ENCODE measurements around the gene IRF2BPL. TPM values are rescaled to one million over a fixed set of nuclear protein-coding genes. Genes with fewer than 3 reads are reported as not detected.

IRF2BPL gene
- total and polyA plus RNA-seq, 2 of the 8 experiments (the other 6 are each of a cell fraction or from before 2014, with no cell fraction given), result 18.8 to 57.0 TPM

GRCh38 chr14:77004711-77005460 lies 23.6 kb downstream of the IRF2BPL start:
- no peaks in the 10 kb centered on the region for H4K20me1 ChIP-seq (replicated peaks in 1 of 2; ENCODE audit: control insufficient read depth in 1 of 2, insufficient read depth in 2 of 2, low read length in 2 of 2)
- no peak overlapping the region for H4K5ac ChIP-seq (ENCODE audit: insufficient read length, low read depth, low read length)
- H4K91ac ChIP-seq (replicated peaks; ENCODE audit: insufficient read length, low read length), result peak overlapping the region; percentile 2
- DNase-seq (ENCODE audit: low read depth in 1 of 2, low spot score in 2 of 2) (no peak), FAIRE-seq (no peak)
- no peak overlapping the region for H3K14ac ChIP-seq (ENCODE audit: insufficient read length)
- H3K27ac ChIP-seq (ENCODE audit: low read depth, low read length), result no peak overlapping the region
- ChIA-PET POLR2A (ENCODE audit: partially characterized antibody) (interaction anchor here (1.1 to 3.1 kb wide), 2 partner anchors 17 to 21 kb away, joined by 3 to 8 read pairs; no protein-coding TSS in a partner anchor), CTCF (ENCODE audit: partially characterized antibody) (interaction anchor here (0.6 to 25.2 kb wide), 9 partner anchors 9 to 225 kb away, joined by 3 to 280 read pairs (median 6); no protein-coding TSS in a partner anchor)
- no peaks in the 10 kb centered on the region for H3K23me2 ChIP-seq (ENCODE audit: low read depth, low read length)
- no peak overlapping the region for H4K8ac ChIP-seq (ENCODE audit: extremely low read depth, insufficient read depth, low read length)
- no peak overlapping the region for H2AFZ ChIP-seq (ENCODE audit: low read length)
- no peaks in the 10 kb centered on the region for H3K36me3 ChIP-seq (ENCODE audit: control insufficient read depth in 2 of 4, insufficient read depth in 4 of 4, low read length in 3 of 4)
- WGBS, 2 experiments (ENCODE audit: extremely low coverage in 1 of 2, insufficient coverage in 1 of 2, insufficient read length in 1 of 2, insufficient replicate concordance in 2 of 2, low coverage in 1 of 2, low lambda C conversion rate in 2 of 2, missing lambda C conversion rate in 1 of 2), result 74% methylated on average over 9 of the region's 9 CpGs; no CpG with 5 or more reads in 1 of the 2 experiments
- no peak overlapping the region for H2AK5ac ChIP-seq (ENCODE audit: low read depth, low read length)
- H3K4me2 ChIP-seq (ENCODE audit: insufficient read depth in 1 of 2, low read depth in 2 of 2, low read length in 2 of 2), result no peak overlapping the region
- no peak overlapping the region for H2BK20ac ChIP-seq (ENCODE audit: low read length)
- H2BK15ac ChIP-seq (ENCODE audit: low read length), result peak overlapping the region; percentile 25; the same call in 1 of the 2 replicates
- H3K4me3 ChIP-seq (ENCODE audit: extremely low read depth in 1 of 4, insufficient read depth in 2 of 4, low read depth in 3 of 4, low read length in 4 of 4), result no peak overlapping the region
- H3K9me3 ChIP-seq (ENCODE audit: insufficient read depth in 2 of 2, low read depth in 1 of 2, low read length in 1 of 2), result no peaks in the 10 kb centered on the region
- H2BK12ac ChIP-seq (ENCODE audit: low read depth, low read length), result 0 out of 2 replicates have a peak overlapping the region, but pooled peaks have one; percentile 62
- no peak overlapping the region for H2BK5ac ChIP-seq (ENCODE audit: low read depth, low read length)
- peaks cover 3% of the 10 kb centered on the region; the same call in 1 of the 2 replicates for H3K79me1 ChIP-seq (ENCODE audit: low read depth, low read length)
- no peak overlapping the region for H3K4ac ChIP-seq (replicated peaks; ENCODE audit: insufficient read length, low read depth, low read length)
- no peak overlapping the region for H3K56ac ChIP-seq (replicated peaks; ENCODE audit: insufficient read length, low read depth, low read length)
- H3K9ac ChIP-seq (replicated peaks in 1 of 4; ENCODE audit: extremely low read depth in 1 of 4, low read depth in 3 of 4, low read length in 3 of 4), result no peak overlapping the region
- H2BK120ac ChIP-seq (replicated peaks; ENCODE audit: low read depth, low read length), result no peak overlapping the region
- H3K23ac ChIP-seq (ENCODE audit: insufficient read length), result no peak overlapping the region
- H3K79me2 ChIP-seq (ENCODE audit: control insufficient read depth in 1 of 2, insufficient read depth in 2 of 2, low read length in 2 of 2), result no peaks in the 10 kb centered on the region
- no peak overlapping the region for H3K18ac ChIP-seq (ENCODE audit: extremely low read depth, low read length)
- no peaks in the 10 kb centered on the region for H3K27me3 ChIP-seq (replicated peaks in 1 of 4; ENCODE audit: control insufficient read depth in 3 of 4, extremely low read depth in 1 of 4, insufficient read depth in 3 of 4, low read length in 3 of 4)
- peaks cover 8 to 36% (median 15%) of the 10 kb centered on the region in 4 experiments; a peak in 6 of 7 replicates for H3K4me1 ChIP-seq (replicated peaks in 1 of 4; ENCODE audit: control insufficient read depth in 3 of 4, insufficient read depth in 4 of 4, low read length in 3 of 4)
- no peak for TF ChIP-seq EGR1 (IDR thresholded peaks at IDR 0.05; ENCODE audit: borderline replicate concordance, low read depth, low read length)
- no peak for TF ChIP-seq EP300 (IDR thresholded peaks at IDR 0.05; ENCODE audit: borderline replicate concordance in 1 of 2, low read depth in 2 of 2, low read length in 2 of 2)
- no peak for TF ChIP-seq ASH2L (IDR thresholded peaks at IDR 0.05; ENCODE audit: low read length)
- TF ChIP-seq CHD2 (IDR thresholded peaks at IDR 0.05; ENCODE audit: low read length), result no peak
